Activated T-cell treated with anti-CD3 and anti-CD28 coated beads for 4 hours (primary cell): ENCODE measurements around the gene WNK1.
A peak's percentile ranks its signal among the peaks of the same experiment; 100 is the strongest.
"Not testable (repeated sequence)": the region's sequence is repeated elsewhere in the genome, so short reads cannot be mapped to it uniquely, and the experiment has no call there.

Source experiments
- DNase-seq: peaks from one replicate; pipeline ENCODE4 v3.0.0-alpha.2; 2020

The WNK1 gene

GRCh38 chr12:913919-914698 lies 161.7 kb downstream of the WNK1 start:
- DNase-seq, result no peak

- no peak for DNase-seq
Observed at GRCh38 chr12:915090-915489, 162.7 kb downstream of the WNK1 start.

DNA sequence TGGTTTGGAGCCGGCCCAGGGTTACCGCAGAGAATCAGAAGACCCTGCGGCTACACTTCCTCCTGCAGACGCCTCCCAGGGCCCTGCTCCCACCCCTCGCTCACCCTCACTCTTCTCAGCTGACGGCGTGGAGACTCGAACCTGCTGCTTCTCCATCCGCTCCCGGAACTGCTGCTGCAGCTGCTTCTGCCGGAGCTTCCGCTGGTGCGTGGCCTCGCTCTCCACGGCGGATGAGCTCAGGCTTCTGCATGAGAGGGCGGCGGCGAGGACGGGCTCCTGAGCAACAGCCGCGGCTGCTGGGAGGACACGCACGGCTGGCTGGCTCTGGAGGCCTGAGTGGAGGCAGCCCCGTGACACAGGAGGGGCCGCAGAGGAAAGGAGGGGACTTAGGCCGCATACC lies 163.9 kb downstream of the WNK1 start:
- DNase-seq, result no peak

DNA sequence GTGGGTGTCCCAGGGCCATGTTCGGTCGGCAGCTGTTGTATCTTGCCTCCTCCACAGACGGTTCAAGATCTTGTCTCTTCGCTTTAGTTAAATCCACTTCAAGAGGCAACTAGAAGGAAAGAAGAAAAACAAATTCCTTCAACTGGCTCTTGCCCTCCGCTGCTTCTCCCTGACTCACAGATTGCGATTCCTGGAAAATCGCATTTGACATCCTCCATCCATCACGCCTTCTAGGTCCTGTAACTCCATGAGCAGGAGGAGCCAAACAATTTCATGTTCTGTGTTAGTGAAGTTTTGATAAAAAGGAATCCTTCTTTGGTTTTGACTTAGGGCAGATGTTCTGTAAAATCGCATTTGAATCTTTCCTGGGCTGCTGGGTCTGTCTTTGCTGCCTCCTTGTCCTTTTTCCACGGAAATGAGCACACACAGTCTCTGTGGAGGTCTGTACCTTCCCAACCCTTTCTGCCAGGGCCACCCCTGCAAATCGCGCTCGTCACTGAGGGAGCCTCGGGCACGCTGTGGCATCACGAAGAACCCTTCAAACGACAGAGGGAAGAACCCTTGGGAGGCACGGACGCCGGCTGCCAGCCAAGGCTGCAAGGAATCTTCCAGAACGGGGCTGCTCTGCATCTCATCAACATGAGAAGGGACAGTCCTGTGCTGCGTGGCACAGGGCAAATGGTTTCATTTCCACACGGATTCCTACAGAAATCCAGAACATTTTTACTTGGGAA lies 164.5 kb downstream of the WNK1 start:
- no peak for DNase-seq

DNA sequence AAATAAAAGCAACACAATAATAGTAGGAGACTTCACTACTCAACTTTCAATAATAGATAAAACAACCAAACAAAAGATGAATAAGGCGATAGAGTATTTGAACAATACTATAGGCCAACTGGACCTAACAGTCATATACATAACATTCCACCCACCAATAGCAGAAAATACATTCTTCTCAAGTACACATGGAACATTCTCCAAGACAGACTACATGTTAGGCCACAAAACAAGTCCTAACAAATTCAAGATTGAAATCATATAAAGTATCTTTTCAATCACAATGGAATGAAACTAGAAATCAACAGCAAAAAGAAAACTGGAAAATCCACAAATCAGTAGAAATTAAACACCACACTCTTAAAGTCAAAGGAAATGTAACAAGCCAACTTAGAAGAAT lies 168.3 kb downstream of the WNK1 start:
- DNase-seq, result no peak

DNA sequence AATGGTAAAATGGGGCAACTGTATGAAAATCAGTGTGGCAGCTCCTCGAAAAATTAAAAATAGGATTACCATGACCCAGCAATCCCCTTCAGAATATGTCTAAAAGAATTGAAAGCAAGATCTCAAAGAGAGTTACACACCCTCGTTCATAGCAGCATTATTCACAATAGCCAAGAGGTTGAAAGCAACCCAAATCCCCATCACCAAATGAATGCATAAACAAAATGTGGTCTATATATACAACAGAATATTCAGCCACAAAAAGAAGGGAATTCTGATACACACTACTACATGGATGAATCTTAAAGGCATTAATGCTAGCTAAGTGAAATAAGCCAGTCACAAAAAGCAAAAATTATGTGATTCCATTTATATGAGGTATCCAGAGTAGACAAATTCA lies 169.9 kb downstream of the WNK1 start:
- no peak for DNase-seq

DNA sequence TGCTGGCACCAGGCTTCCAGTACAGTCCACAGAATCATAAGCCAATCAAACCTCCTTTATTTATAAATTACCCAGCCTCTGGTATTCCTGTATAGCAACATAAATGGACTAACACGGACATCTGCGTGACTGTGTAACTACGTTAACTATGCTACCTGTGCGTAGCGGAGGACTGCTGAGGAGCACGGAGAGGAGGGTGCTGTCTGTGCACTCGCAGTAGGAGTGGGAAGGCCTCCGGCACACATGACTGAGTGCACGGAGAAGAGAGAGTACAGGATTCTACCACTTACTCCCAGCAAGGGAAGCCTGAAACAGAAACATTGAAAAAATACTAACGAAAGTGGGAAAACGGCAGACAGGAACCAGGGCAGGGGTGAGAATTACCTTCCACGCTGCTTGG lies 174.3 kb downstream of the WNK1 start:
- no peak for DNase-seq

DNA sequence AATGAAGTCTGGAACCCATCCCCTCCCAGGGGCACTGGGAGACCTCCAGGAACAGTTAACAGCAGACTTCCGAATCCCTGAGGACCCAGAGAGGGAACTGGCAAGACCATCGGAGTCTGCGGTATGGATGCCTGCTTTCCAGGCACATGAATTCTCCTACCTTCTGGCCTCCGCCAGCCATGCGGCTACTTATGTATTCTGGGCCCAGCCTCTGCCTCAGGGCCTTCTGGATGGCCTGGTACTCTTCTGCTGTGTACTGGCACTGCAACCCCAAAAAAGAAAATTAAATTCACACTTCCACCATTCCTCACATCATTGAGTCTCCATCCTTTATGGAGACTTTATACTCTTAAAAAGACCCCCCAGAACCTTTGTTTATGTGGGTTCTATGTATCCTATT lies 178.7 kb downstream of the WNK1 start:
- DNase-seq, result no peak

DNA sequence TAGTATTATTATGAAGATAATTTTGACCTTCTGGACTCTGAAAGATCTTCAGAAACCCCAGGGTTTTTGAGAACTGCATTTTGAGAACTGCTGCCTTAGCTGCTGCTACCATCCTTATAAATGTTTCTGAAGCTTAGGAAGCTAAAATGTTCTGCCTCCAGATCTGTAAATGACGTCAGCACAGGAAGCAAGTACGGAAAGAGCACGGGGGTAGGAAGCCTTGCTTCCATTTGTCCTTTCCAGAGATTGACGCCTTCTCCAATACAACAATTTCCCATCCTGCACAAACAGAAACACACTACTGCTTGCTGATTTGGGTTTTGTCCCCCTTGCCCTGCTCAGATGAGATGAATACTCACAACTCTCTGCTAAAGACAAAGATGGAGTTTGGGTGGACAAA lies 179.2 kb downstream of the WNK1 start:
- DNase-seq, result no peak

DNA sequence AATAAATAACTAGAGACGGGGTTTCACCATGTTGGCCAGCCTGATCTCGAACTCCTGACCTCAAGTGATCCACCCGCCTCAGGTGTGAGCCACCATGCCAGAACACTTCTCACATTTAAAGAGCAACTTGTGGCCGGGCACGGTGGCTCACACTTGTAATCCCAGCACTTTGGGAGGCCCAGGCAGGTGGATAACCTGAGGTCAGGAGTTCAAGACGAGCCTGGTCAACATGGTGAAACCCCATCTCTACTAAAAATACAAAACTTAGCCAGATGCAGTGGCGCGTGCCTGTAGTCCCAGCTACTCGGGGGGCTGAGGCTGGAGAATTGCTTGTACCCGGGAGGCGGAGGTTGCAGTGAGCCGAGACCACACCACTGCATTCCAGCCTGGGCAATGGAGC lies 183.5 kb downstream of the WNK1 start:
- DNase-seq, result not testable (repeated sequence)

- DNase-seq, result no peak
Observed at GRCh38 chr12:936377-937345, 184.3 kb downstream of the WNK1 start.

GRCh38 chr12:938810-939209 lies 186.4 kb downstream of the WNK1 start:
- DNase-seq, result no peak

DNA sequence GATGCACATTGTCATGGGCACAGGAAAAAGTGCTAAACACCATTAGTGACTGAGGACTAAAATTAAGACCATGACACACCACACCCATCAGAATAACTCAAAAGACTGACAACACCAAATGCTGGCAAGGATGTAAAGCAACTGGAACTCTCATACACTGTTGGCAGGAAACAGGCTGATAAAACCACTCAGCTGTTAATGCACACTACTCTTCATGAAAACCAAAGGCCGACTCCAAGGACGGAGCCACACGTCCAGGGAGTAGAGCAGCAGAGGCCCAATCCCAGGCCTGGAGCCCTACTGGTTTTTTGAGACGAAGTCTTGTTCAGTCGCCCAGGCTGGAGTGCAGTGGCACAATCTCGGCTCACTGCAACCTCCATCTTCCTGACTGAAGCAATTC lies 190.7 kb downstream of the WNK1 start:
- no peak for DNase-seq

- DNase-seq, result no peak
Observed at GRCh38 chr12:944211-944610, 191.8 kb downstream of the WNK1 start.

DNA sequence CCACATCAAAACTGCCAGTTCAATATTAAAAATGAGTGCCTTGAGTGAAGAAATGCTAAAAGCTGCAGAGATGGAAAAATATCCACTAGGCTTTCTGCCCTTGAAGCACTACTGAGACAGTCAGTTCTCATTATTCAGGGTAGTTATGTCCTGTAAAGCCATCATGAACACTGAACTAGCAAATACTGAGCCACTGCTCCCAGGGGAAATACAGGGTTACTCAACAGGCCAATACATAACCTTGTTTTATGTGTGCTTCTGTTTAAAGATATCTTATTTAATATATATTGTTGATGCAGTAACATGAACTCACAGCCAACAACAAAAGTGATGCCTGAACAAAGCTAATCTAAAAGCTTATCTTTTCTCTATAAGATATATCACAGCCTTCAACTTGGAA lies 193.8 kb downstream of the WNK1 start:
- DNase-seq, result no peak

- no peak for DNase-seq
Observed at GRCh38 chr12:946631-947030, 194.3 kb downstream of the WNK1 start.

DNA sequence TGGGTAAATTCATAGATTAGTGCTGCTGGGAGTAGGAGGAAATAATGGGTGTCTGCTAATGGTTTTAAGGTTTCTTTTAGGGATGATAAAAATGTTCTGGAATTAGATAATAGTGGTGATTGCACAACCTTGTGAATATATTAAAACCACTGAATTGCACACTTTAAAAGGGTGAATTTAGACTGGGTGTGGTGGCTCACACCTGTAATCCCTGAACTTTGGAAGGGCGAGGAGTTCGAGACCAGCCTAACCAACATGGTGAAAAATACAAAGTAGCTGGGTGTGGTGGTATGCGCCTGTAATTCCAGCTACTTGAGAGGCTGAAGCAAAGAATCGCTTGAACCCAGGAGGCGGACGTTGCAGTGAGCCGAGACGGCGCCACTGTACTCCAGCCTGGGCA lies 195.9 kb downstream of the WNK1 start:
- DNase-seq, result no peak

- peak; percentile 98 for DNase-seq
Observed at GRCh38 chr12:949453-950191, 197.2 kb downstream of the WNK1 start, which contains the start of gene RAD52. TSS of gene RAD52 (minus strand) at chr12:949694. CDS start at chr12:933058, 16,636 bp downstream.

- DNase-seq, result no peak
Observed at GRCh38 chr12:951176-951575, 198.8 kb downstream of the WNK1 start.

- no peak for DNase-seq
Observed at GRCh38 chr12:953776-954175, 201.4 kb downstream of the WNK1 start.

DNA sequence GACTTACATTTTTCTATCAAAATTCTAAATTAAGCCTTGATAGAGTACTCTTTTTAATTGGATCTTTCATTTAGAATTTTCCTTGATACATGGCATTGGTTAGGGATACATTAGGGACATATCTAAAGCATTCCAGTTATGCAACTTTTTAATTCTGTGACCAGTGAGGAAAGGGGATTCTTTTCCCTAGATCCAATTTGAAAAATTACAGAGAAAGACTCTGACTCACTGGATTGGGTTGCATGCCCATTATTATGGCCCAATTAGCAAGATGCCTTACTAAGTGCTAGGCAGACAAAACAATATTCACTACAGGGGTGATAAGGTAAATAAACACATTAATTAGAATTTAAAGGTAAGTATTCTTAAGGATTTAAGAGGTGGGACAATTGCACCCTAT lies 202.4 kb downstream of the WNK1 start:
- no peak for DNase-seq

- DNase-seq, result no peak
Observed at GRCh38 chr12:955939-956338, 203.6 kb downstream of the WNK1 start.
